AG10803 (cell line): Measurements from ENCODE around the gene ATP5PD.

ENCODE experiments used
- DNase-seq: peaks from one replicate; pipeline ENCODE4 v3.0.0; 2010; ENCODE audit warnings: low read depth
- H3K4me3 ChIP-seq: 2 replicates; pipeline ENCODE4 v1.5.1; 2011; ENCODE audit warnings: mild to moderate bottlenecking, low read length, control low read depth
- CTCF ChIP-seq: conservative IDR thresholded peaks from 2 replicates; pipeline ENCODE4 v1.5.1; 2011; ENCODE audit warnings: mild to moderate bottlenecking, low read length, control low read depth, inconsistent platforms

Gene ATP5PD

DNA sequence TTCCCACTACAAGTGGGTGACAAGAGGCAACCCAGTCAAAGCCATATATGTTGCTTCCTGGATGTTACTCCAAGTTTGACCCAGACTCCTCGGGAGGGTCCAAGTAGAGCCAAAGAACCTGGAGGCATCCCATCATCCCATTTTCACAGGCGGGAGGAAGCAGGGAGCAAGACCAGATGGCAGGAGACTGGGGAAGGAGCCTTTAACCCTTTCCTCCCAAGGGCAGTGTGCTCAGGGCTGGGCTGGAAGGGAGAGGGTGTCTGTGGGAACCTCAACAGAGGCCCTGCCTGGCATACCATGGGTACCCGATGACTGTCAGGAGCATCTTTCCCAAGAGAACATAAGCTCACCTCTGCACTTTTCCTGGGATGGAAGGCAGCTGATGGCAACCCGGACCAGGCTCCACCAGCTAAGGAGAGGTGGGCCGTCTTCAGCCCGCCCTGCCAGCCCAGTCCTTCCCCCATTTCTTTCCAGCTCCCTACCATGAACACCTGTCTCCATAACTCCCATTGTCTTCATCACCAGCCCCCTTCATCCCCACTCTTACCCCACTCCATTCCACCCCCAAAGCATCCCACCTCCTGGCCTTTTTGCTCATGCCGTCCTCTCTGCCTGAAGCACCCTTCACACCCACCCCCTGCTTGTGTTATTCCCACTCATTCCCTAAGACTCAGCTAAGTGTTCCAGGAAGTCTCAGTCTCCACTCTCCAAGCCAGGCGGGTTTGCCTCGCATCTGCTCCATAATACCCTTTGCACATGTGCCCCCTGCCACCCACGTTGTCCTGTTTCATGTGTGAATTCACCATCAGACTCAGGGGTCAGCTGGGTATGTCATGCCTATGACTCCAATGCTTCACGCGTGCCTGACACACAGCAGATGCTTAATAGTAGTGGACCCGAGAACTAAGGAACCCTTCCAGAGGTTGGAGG, 35.1 kb upstream of the ATP5PD start:
- DNase-seq, result no peak
- no peak overlapping the region for H3K4me3 ChIP-seq
- no peak for TF ChIP-seq CTCF

GRCh38 chr17:75079023-75079373, 32.2 kb upstream of the ATP5PD start:
- no peak for DNase-seq
- H3K4me3 ChIP-seq, result no peak overlapping the region; the same call in 1 of the 2 replicates
- 0 out of 2 replicates have a peak, but pooled peaks have one; percentile 3 for TF ChIP-seq CTCF

DNA sequence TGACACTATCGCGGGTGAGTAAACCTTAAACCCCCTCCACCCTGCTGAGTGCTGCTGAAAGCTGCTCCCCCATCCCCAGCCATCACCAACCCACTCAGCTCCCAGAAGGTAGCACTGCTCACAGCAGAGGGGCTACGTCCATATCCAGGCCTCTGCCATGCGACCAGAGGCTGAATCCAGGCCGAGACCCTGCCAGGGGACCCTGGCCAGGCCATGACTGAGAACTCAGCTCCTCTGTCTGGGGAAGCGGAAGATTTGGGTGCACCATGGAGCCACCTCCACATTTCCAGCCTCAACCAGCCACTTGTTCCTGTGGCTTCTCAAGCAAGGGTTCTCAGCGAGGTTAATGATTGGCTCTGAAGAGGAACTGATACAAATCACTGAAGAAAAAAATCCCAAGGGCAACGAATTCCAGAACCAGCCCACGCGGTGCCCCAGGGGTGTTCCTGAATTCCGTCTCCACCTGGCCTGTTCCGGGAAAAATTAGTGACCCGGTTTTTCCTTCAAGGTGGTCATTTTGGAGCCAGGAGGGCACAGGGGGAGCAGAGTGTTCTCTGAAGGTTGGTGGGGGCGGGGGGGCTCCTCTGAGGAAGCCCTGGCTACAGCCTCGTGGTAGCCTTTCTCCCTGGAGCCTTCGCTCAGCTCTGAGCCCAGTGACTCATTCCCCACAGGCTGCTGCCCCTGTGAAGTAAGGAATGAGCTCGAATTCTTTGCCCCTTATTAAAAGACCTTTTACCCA, 31.7 kb upstream of the ATP5PD start:
- peak; percentile 79 for DNase-seq
- TF ChIP-seq CTCF, result no peak
- H3K4me3 ChIP-seq, result no peak overlapping the region; the same call in 1 of the 2 replicates

DNA sequence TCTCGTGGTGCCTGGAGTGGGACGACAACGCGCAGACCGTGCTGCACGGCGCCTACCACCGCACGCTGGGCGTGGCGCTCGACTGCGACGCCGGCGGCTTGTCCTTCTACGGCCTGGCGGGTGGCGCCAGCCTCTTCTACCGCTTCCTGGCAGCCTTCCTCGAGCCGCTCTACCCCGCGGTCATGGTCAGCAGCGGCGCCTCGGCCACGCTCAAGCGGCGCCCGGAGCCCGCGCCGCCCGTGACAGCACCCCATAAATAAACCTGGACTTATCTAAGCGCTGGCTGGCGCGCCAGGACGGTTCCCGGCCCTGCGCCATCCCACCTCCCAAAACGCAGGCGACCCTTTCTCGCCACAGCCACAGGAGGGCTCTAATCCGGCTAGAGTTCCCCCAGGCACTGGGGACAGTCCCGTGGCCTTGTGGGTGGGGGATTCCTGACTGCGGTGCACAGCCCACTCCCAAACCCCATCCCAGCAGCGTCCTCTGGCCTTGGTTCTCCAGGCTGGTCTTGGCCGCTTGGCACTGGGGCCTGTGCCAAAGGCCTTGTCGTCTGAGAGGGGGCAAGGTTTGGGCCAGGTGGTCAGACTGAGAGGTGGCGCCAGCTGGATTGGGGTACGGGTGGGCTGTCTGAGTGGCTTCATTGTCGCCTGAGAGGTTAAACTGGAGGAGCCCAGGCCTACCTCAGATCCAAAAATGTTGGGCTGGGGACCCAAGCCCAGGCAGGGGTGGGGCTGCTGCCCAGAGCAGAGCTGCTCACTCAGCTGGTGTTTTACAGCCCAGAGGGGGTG, 30.9 kb upstream of the ATP5PD start:
- peak; percentile 38 for DNase-seq
- TF ChIP-seq CTCF, result no peak
- no peak overlapping the region; the same call in 1 of the 2 replicates for H3K4me3 ChIP-seq

DNA sequence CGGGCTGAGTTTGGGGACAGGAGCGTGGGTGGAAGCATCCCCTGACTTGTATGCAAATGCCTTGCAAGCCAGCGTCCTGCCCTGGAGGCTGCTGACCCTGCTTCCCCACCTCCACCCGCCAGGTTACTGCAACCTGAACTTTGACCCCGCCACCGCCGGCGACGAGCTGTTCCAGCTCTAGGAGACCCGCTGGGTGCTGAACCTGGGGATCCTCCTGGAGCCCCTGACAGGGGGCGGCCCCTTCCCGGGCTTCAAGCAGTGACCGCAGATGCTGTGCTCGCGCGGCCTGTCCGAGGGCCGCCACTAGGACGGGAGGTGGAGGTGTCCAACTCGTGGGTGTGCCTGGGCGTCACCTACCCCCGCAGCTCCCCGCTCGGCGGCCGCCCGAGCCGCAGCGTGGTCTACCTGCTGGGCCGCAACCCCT, 30.3 kb upstream of the ATP5PD start:
- no peak for TF ChIP-seq CTCF
- no peak for DNase-seq
- H3K4me3 ChIP-seq, result no peak overlapping the region

GRCh38 chr17:75075597-75076336, 29.0 kb upstream of the ATP5PD start:
- no peak for TF ChIP-seq CTCF
- no peak overlapping the region for H3K4me3 ChIP-seq
- DNase-seq, result no peak
